HG03025 (cell line): ENCODE results near the gene KCNJ8.

Source experiments
- ATAC-seq: cut with Tn5 transposase; IDR thresholded peaks from one replicate; pipeline ENCODE4 v1.9.1; 2021; ENCODE audit warnings: mild to moderate bottlenecking, moderate library complexity; ENCODE audit not compliant: unreplicated experiment, low FRiP score

Gene KCNJ8

GRCh38 chr12:21718944-21719650 is 55.4 kb downstream of the KCNJ8 start:
- ATAC-seq, result no peak

- ATAC-seq, result no peak
Measured at GRCh38 chr12:21718403-21718802, 56.1 kb downstream of the KCNJ8 start.

GRCh38 chr12:21717767-21718166 is 56.7 kb downstream of the KCNJ8 start:
- ATAC-seq, result no peak

DNA sequence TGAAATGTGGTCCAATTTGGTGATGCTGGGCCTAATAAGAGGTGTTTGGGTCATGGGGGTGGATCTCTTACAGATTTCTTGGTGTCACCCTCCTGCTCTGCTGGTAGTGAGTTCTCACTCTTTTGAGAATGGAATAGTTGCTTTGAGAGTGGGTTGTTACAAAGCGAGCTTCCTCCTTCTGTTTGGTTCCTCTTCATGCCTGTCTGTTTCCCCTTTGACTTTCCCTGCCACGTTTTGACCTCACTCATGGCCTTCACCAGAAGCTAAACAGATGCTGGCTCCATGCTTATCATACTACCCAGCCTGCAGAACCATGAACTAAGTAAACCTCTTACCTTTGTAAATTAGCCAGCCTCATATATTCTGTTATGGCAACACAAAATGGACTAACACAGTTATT is 59.1 kb downstream of the KCNJ8 start:
- ATAC-seq, result no peak
